ENCODE measurements around the gene ZNF318.
"Not testable (repeated sequence)": the region's sequence is repeated elsewhere in the genome, so short reads cannot be mapped to it uniquely, and the experiment has no call there.

Gene ZNF318

DNA sequence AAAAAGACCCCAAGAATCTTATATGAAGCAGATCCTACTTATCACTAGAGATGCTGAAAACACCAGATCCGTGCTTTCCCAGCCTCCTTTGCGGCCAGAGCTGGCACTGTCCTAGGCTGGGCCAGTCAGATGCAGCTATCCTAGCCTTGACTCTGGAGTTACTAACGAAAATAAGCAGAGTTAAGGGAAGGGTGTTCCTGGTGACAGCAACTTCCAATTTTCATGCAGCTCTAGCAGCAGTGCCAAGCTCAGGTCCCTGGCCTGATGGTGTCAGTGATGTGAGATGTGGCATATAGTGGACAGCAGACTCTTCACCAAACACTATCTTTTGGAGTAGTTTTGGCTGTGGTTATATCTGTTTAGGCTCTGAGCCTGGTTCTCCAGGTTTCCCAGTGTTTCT, 32.3 kb upstream of the ZNF318 start:
- no peak for TF ChIP-seq SPI1 (IDR thresholded peaks at IDR 0.05; ENCODE audit: low read depth, low read length)
- DNase-seq (ENCODE audit: insufficient read length, low spot score) (no peak), FAIRE-seq (no peak)

DNA sequence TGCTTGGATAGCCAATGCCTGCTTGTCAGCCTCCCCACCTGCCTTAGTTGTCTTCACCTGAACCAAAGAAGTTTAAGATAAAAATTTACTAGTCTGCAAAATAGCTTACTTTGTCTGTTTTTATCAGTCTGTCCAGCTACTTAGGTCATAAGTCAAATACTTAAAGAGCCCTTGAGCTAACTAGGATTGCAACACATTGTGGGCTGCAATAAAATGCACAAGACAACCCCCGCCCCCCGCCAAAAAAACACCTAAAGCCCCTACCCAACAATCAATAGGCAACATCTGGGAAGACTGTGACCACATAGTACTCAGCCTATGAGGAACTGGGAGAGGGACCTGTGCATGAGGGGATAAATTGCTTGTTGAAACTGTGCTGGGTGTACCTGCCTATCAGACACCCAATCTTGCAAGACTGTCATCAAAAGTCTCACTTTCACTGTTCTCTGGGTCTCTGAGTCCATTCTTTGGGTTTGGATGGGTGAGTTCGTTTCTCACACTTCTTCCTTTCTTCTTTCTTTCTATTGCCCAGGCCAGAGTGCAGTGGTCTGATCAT, 30.6 kb upstream of the ZNF318 start:
- peak; percentile 9 for FAIRE-seq
- TF ChIP-seq TAF1 (IDR thresholded peaks at IDR 0.05; ENCODE audit: low read depth, low read length) (no peak), SPI1 (IDR thresholded peaks at IDR 0.05; ENCODE audit: low read depth, low read length) (peak; percentile 57)
- no peak for DNase-seq (ENCODE audit: insufficient read length, low spot score)

DNA sequence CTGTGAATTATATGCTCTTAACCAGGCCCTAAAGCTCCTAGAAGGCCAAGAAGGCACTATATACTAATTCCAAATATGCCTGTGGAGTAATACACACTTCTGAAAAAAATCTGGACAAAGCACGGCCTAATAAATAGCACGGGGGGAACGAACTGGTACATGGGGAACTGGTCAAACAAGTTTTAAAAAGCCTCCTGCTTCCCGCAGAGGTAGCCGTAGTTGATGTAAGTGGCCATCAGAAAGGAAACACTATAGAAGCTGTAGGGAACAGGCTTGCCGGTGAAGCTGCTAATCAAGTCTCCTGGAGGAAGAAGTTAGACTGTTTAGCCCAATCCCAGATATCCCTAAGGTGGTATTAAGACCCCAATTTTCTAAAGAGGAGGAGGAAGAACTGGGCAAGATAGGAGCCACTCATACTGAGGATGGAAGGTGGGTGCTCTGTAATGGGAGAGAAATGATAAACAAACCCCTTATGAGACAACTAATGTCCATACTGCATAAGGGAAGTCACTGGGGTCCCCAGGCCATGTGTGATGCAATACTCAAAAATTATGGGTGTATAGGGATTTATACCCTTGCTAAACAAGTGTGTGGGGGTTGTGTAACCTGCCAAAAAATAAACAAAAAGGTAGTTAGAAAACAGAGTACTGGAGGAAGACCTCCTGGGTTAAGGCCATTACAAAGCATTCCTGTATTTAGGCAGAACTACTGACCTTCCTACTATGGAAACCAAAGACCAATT, 27.1 kb upstream of the ZNF318 start:
- FAIRE-seq = no peak
- no peak for TF ChIP-seq PAX5 (IDR thresholded peaks at IDR 0.05; ENCODE audit: insufficient read depth, low read length, severe bottlenecking)
- no peak for TF ChIP-seq POU2F2 (IDR thresholded peaks at IDR 0.05; ENCODE audit: low read depth, low read length)
- no peak for DNase-seq (ENCODE audit: insufficient read length, low spot score)

DNA sequence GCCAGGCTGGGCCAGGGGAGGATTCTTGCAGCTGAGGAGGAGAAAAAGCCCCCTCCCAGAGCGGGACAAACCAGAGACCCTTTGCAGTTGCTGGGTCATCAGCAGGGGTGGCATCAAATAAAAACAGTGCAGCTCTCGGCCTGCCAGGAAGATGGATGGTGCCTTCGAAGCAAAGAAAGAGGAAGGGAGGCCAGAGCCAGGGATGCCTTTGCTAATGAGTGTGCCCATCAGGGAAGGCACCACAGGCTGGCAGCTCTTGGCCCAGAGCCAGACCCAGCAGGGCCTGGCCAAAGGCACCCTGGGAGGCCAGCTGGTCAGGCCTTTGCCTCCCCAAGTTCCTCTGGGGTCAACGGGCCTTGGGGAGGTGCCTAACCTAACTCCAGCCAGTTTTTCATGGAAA, 26.3 kb upstream of the ZNF318 start:
- DNase-seq (ENCODE audit: insufficient read length, low spot score) = no peak
- no peak for FAIRE-seq

DNA sequence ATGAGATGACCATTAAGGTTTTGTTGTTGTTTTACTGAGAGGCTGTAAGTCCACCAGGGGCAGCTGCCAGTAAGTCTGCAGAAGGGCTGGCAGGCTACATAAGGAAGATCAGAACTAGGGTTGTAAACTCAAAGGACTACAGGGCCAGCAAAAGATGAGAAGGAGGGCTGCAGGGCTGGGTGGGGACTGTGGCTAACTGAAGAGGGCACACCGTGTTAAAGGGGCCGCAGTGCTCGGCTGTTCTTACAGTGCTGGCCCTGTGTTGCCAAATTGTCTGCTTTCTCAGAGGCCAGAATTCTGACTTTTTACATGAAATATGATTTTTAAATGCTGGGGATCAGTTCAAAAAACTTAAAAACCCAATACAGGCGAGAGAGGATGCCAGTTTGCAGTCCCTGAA, 25.5 kb upstream of the ZNF318 start:
- FAIRE-seq (no peak), DNase-seq (ENCODE audit: insufficient read length, low spot score) (no peak)
- TF ChIP-seq SPI1 (IDR thresholded peaks at IDR 0.05; ENCODE audit: low read depth, low read length) (no peak), POU2F2 (IDR thresholded peaks at IDR 0.05; ENCODE audit: low read depth, low read length) (no peak), TAF1 (IDR thresholded peaks at IDR 0.05; ENCODE audit: low read depth, low read length) (no peak), POLR2A (IDR thresholded peaks at IDR 0.05; ENCODE audit: low read depth, low read length) (no peak), PAX5 (IDR thresholded peaks at IDR 0.05; ENCODE audit: insufficient read depth, low read length, severe bottlenecking) (no peak), POLR2AphosphoS5 (IDR thresholded peaks at IDR 0.05; ENCODE audit: low read depth, low read length) (no peak)

More for the DNA sequence above, 26.3 kb upstream of the ZNF318 start:
- TF ChIP-seq PAX5 (IDR thresholded peaks at IDR 0.05; ENCODE audit: insufficient read depth, low read length, severe bottlenecking) (no peak), TAF1 (IDR thresholded peaks at IDR 0.05; ENCODE audit: low read depth, low read length) (no peak)

DNA sequence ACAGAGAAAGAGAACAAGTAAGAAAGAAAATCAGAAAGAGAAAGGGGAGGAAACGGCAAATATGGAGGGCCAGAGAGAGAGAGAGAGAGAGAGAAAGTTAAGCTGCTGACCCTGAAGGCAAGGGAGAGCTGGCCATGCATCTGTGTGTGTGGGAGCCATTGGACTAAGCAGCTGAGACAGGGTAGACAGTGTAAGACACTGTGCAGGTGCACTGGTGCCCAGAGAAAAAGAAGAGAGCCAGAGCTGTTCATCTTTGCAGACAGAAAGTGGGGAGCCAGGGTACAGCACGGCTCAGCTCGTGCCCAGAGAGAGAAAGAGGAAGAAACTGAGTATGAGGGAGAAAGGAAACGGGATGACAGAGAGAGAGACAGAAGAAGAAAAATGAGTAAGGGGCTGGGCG, 24.2 kb upstream of the ZNF318 start:
- DNase-seq (ENCODE audit: insufficient read length, low spot score) = no peak
- FAIRE-seq = peak; percentile 63
- TF ChIP-seq POLR2A (IDR thresholded peaks at IDR 0.05; ENCODE audit: low read depth, low read length) (no peak), POLR2AphosphoS5 (IDR thresholded peaks at IDR 0.05; ENCODE audit: low read depth, low read length) (no peak), SPI1 (IDR thresholded peaks at IDR 0.05; ENCODE audit: low read depth, low read length) (no peak)

DNA sequence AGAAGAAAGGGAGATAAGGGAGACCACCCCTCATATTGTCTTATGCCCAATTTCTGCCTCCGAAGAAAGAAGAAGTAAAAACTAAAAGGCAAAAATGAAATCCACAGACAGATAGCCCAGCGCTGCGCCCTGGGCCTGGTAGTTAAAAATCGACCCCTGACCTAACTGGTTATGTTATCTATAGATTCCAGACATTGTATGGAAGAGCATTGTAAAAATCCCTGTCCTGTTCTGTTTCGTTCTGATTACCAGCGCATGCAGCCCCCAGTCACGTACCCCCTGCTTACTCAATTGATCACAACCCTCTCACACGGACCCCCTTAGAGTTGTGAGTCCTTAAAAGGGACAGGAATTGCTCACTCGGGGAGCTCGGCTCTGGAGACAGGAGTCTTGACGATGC, 23.7 kb upstream of the ZNF318 start:
- not testable (repeated sequence) for DNase-seq (ENCODE audit: insufficient read length, low spot score); FAIRE-seq

DNA sequence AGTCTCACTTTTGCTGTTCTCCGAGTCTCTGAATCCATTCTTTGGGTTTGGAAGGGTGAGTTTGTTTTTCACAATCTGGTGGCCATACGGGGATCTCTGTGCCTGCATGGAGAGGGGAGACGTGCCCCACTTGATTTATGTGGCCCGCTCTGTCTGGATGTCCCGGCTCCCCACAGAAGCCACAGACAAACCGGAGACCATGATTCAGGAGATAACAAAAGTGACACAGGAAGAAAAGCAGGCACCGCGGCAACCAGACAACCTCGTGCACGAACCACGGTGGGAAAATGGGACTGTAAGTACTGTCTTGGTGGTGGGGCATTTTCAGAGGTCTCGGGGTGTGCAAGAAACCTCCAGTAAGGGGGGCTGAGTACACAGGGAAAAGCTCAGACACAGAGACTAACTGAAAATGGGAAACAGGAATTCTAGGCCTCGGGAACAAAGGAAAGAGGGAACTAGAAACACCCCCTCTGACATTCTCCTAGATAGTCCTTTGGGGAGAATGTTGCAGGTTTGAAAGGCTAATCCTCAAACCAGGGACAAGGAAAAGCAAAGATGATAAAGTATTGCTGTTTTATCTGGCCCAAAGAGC, 22.1 kb upstream of the ZNF318 start:
- DNase-seq (ENCODE audit: insufficient read length, low spot score) (no peak), FAIRE-seq (peak; percentile 72)
- no peak for TF ChIP-seq SPI1 (IDR thresholded peaks at IDR 0.05; ENCODE audit: low read depth, low read length)
- TF ChIP-seq POU2F2 (IDR thresholded peaks at IDR 0.05; ENCODE audit: low read depth, low read length) = 0 out of 2 replicates have a peak, but pooled peaks have one; percentile 7

DNA sequence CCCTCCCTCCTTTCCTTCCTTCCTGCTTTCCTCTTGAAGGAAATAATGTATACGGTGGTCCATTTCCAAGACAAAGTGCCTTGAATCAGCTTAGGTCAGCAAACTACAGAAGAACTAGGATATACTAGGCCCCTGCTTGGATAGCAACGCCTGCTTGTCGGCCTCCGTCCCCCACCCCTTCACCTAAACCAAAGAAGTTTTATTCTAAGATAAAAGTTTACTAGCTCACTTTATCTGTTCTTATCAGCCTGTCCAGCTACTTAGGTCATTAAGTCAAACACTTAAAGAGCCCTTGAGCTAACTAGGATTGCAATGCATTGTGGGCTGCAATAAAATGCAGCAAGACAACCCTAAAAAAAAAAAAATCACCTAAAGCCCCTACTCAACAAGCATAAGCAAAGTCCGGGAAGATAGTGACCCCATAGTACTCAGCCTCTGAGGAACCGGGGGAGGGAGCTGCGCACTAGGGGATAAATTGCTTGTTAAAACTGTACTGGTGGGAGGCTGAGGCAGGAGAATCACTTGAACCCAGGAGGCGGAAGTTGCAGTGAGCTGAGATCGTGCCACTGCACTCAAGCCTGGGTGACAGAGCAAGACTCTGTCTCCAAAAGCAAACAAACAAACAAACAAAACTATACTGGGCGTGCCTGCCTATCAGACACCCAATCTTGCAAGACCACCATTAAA, 21.4 kb upstream of the ZNF318 start:
- TF ChIP-seq TAF1 (IDR thresholded peaks at IDR 0.05; ENCODE audit: low read depth, low read length) (peak; percentile 48; the same call in 1 of the 2 replicates), POLR2A (IDR thresholded peaks at IDR 0.05; ENCODE audit: low read depth, low read length) (peak; percentile 51)
- DNase-seq (ENCODE audit: insufficient read length, low spot score) = not testable (repeated sequence)
- peak; percentile 50 for FAIRE-seq

DNA sequence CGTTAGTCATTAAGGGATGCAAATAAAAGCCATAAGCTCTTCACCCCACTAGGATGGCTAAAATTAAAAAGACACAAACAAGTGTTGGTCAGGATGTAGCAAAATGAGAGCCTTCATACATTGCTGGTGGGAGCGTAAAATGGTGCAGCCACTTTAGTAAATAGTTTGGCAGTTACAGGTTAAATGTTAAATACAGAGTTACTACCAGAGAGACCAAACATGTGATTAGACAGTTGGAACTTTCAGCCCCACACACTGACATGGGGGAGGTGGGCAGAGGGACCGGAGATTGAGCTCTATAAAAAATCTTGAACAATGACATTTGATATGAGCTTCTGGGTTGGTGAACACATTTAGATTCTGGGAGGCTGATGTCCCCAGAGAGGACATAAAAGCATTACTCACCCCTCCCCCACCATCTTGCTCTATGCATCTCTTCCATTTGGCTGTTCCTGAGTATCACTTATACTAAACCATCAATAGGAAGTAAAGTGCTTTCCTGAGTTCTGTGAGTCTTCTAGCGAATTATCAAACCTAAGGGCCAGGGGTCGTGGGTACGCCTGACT, 20.4 kb upstream of the ZNF318 start:
- FAIRE-seq (peak; percentile 54), DNase-seq (ENCODE audit: insufficient read length, low spot score) (no peak)
- TF ChIP-seq POLR2A (IDR thresholded peaks at IDR 0.05; ENCODE audit: low read depth, low read length) (no peak), PAX5 (IDR thresholded peaks at IDR 0.05; ENCODE audit: insufficient read depth, low read length, severe bottlenecking) (no peak), POLR2AphosphoS5 (IDR thresholded peaks at IDR 0.05; ENCODE audit: low read depth, low read length) (no peak)

DNA sequence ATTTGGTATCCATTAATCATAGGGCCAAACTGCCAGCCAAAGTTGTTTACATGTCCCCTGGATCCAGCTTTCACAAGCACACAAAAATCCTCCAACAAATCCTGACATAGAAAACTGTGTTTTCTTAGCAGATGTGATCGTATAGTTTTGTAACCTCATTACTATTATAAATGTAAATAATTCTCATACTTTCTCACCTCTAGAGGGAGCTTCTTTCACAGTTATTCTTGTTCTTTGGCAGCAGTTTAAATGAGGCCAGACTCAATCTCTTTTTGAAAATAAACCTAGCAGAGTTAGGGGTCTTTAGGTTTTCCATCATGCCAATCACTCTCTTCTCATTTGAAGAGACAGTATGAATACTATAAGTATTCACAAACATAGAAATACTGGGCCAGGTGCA, 17.0 kb upstream of the ZNF318 start:
- no peak for TF ChIP-seq POU2F2 (IDR thresholded peaks at IDR 0.05; ENCODE audit: low read depth, low read length)
- TF ChIP-seq POLR2AphosphoS5 (IDR thresholded peaks at IDR 0.05; ENCODE audit: low read depth, low read length) = no peak
- no peak for TF ChIP-seq TAF1 (IDR thresholded peaks at IDR 0.05; ENCODE audit: low read depth, low read length)
- no peak for TF ChIP-seq PAX5 (IDR thresholded peaks at IDR 0.05; ENCODE audit: insufficient read depth, low read length, severe bottlenecking)
- TF ChIP-seq POLR2A (IDR thresholded peaks at IDR 0.05; ENCODE audit: low read depth, low read length) = no peak
- TF ChIP-seq SPI1 (IDR thresholded peaks at IDR 0.05; ENCODE audit: low read depth, low read length) = no peak
- DNase-seq (ENCODE audit: insufficient read length, low spot score) = no peak
- no peak for FAIRE-seq
